GM19467 (cell line): ENCODE data around the gene IGF1R.

ENCODE experiments used
- ATAC-seq: cut with Tn5 transposase; IDR thresholded peaks from one replicate; pipeline ENCODE4 v1.9.1; 2021; ENCODE audit warnings: mild to moderate bottlenecking, moderate library complexity; ENCODE audit not compliant: unreplicated experiment

The IGF1R gene

GRCh38 chr15:98792117-98792516 lies 143.8 kb downstream of the IGF1R start:
- no peak for ATAC-seq

- no peak for ATAC-seq
Observed at GRCh38 chr15:98794211-98794610, 145.9 kb downstream of the IGF1R start.

GRCh38 chr15:98794748-98795147 lies 146.4 kb downstream of the IGF1R start:
- ATAC-seq, result no peak

GRCh38 chr15:98795980-98796379 lies 147.6 kb downstream of the IGF1R start:
- ATAC-seq, result no peak

GRCh38 chr15:98796685-98797357 lies 148.5 kb downstream of the IGF1R start:
- no peak for ATAC-seq

- ATAC-seq, result no peak
Observed at GRCh38 chr15:98798375-98798893, 150.1 kb downstream of the IGF1R start.

GRCh38 chr15:98799461-98800390 lies 151.4 kb downstream of the IGF1R start:
- ATAC-seq, result no peak

GRCh38 chr15:98800437-98801233 lies 152.3 kb downstream of the IGF1R start:
- no peak for ATAC-seq

- no peak for ATAC-seq
Observed at GRCh38 chr15:98801234-98801561, 152.9 kb downstream of the IGF1R start.

- ATAC-seq, result no peak
Observed at GRCh38 chr15:98802187-98802586, 153.8 kb downstream of the IGF1R start.

GRCh38 chr15:98803228-98804056 lies 155.1 kb downstream of the IGF1R start:
- no peak for ATAC-seq

GRCh38 chr15:98804057-98804380 lies 155.7 kb downstream of the IGF1R start:
- ATAC-seq, result no peak

- no peak for ATAC-seq
Observed at GRCh38 chr15:98805434-98806274, 157.3 kb downstream of the IGF1R start.

- no peak for ATAC-seq
Observed at GRCh38 chr15:98806275-98806895, 158.0 kb downstream of the IGF1R start.

- no peak for ATAC-seq
Observed at GRCh38 chr15:98807262-98807661, 158.9 kb downstream of the IGF1R start.

- no peak for ATAC-seq
Observed at GRCh38 chr15:98809273-98809672, 160.9 kb downstream of the IGF1R start.

- no peak for ATAC-seq
Observed at GRCh38 chr15:98812716-98813446, 164.5 kb downstream of the IGF1R start.

- ATAC-seq, result no peak
Observed at GRCh38 chr15:98813951-98814350, 165.6 kb downstream of the IGF1R start.
